ENCODE measurements around the gene GUSB. TPM values are rescaled to one million over a fixed set of nuclear protein-coding genes. Genes with fewer than 3 reads are reported as not detected.

Gene GUSB
- total and polyA plus RNA-seq, 10 of the 15 experiments (the other 5 are each of a cell fraction or from before 2014, with no cell fraction given): 9.8 to 71.2 (median 45.4) TPM

- TF ChIP-seq MLLT1 (IDR thresholded peaks at IDR 0.05) (0 out of 2 replicates have a peak, but pooled peaks have one; percentile 45), TARDBP (IDR thresholded peaks at IDR 0.05; ENCODE audit: borderline replicate concordance) (peak; percentile 45; the same call in 1 of the 2 replicates), EED (IDR thresholded peaks at IDR 0.05; ENCODE audit: low read depth) (0 out of 2 replicates have a peak, but pooled peaks have one; percentile 45), SMARCA5 (IDR thresholded peaks at IDR 0.05) (no peak)
Measured at GRCh38 chr7:65980478-65981250, 1.3 kb downstream of the GUSB start (continued).

GRCh38 chr7:65979583-65980477, 2.2 kb downstream of the GUSB start:
- intact Hi-C loops (cut with micrococcal nuclease; ENCODE audit: unreplicated experiment) (loop anchor here (5.0 to 10.0 kb wide), 2 partner anchors 97 to 105 kb away; partner anchors contain the start of genes ASL and VKORC1L1), in situ Hi-C loops (cut with MboI) (no loop called here)
- SMC1A ChIA-PET (ENCODE audit: uncharacterized antibody, unreplicated experiment): no interaction called here
- ATAC-seq: no peak
- Histone ChIP-seq H3K4me1 (ENCODE audit: control insufficient read depth, insufficient read depth, low read length) (no peaks in the 10 kb centered on the region; the same call in 1 of the 2 replicates), H3K79me2 (ENCODE audit: control insufficient read depth, insufficient read depth, low read length) (peaks cover 24% of the 10 kb centered on the region), H3K9me3 (replicated peaks; ENCODE audit: control insufficient read depth, insufficient read depth, low read length) (no peaks in the 10 kb centered on the region), H3K36me3 (ENCODE audit: control insufficient read depth in 2 of 2, insufficient read depth in 2 of 2, low read length in 1 of 2) (peaks cover 3 to 9% of the 10 kb centered on the region in 2 experiments; a peak in 3 of 4 replicates), H3K4me2 (ENCODE audit: control insufficient read depth, insufficient read depth) (no peak overlapping the region; the same call in 1 of the 2 replicates), H2AFZ (ENCODE audit: control insufficient read depth, low read depth, low read length) (no peak overlapping the region), H3K27me3 (replicated peaks in 1 of 2; ENCODE audit: control insufficient read depth in 2 of 2, insufficient read depth in 2 of 2, low read length in 1 of 2) (no peaks in the 10 kb centered on the region), H3K4me3 (peak overlapping the region; percentile 73; the same call in 1 of the 2 replicates), H4K20me1 (ENCODE audit: control insufficient read depth, insufficient read depth) (no peaks in the 10 kb centered on the region), H3K9ac (ENCODE audit: control insufficient read depth, insufficient read depth, low read length) (peak overlapping the region; percentile 85), H3K27ac (ENCODE audit: control insufficient read depth, insufficient read depth) (peak overlapping the region; percentile 84; the same call in 1 of the 2 replicates)
- RAD21 ChIA-PET (ENCODE audit: unreplicated experiment): no interaction called here
- FAIRE-seq: no peak
- no peak for DNase-seq (ENCODE audit: low read depth, low spot score)
- WGBS (ENCODE audit: insufficient coverage, insufficient replicate concordance, low lambda C conversion rate, missing lambda C conversion rate): over 99% methylated on average over 25 of the region's 29 CpGs
- TF ChIP-seq SREBF2 (IDR thresholded peaks at IDR 0.05; ENCODE audit: low read length) (no peak), RAD21 (IDR thresholded peaks at IDR 0.05; ENCODE audit: insufficient read depth, low read depth, low read length) (no peak), PML (IDR thresholded peaks at IDR 0.05; ENCODE audit: low read length) (no peak), ETV6 (conservative IDR thresholded peaks at IDR 0.05 in 1 of 2, IDR thresholded peaks at IDR 0.05 in 1 of 2; ENCODE audit: borderline replicate concordance in 1 of 2, low read depth in 1 of 2) (no peak), EP300 (IDR thresholded peaks at IDR 0.05; ENCODE audit: borderline replicate concordance in 1 of 2, control insufficient read depth in 1 of 2, low read depth in 2 of 2, low read length in 2 of 2) (no peak), HCFC1 (IDR thresholded peaks at IDR 0.05; ENCODE audit: low read length) (no peak)
- no TSS peak for BruUV-seq (replicated peaks)
- POLR2A ChIA-PET: interaction anchor here (1.6 kb wide), 1 partner anchor 135 kb away, joined by 4 read pairs; the partner anchor contains the start of gene CRCP
- CTCF ChIA-PET: no interaction called here

Data from GM12878 (cell line).